Activated CD4-positive, alpha-beta T cell treated with anti-CD3 and anti-CD28 coated beads, Interleukin-10, Interleukin-2, amounts not matched to agents 100 ng/mL and 50 ng/mL, durations not matched to agents 16 hours and 8 hours (primary cell): Measurements from ENCODE around the gene NEDD9.

ENCODE experiments used
- DNase-seq: peaks from one replicate; pipeline ENCODE4 v3.0.0-alpha.2; 2020

The NEDD9 gene

GRCh38 chr6:11260249-11261038 lies 28.0 kb upstream of the NEDD9 start:
- DNase-seq = no peak

GRCh38 chr6:11258260-11259237 lies 26.1 kb upstream of the NEDD9 start:
- DNase-seq = peak; percentile 57

GRCh38 chr6:11255610-11256009 lies 23.1 kb upstream of the NEDD9 start:
- no peak for DNase-seq

- no peak for DNase-seq
These were observed 21.1 kb upstream of the NEDD9 start for GRCh38 chr6:11253594-11253993.

GRCh38 chr6:11251553-11252360 lies 19.3 kb upstream of the NEDD9 start:
- no peak for DNase-seq

- DNase-seq = no peak
These were observed 17.6 kb upstream of the NEDD9 start for GRCh38 chr6:11250108-11250507.

- DNase-seq = no peak
These were observed 16.7 kb upstream of the NEDD9 start for GRCh38 chr6:11248974-11249761.

- DNase-seq = no peak
These were observed 14.3 kb upstream of the NEDD9 start for GRCh38 chr6:11246722-11247121.

GRCh38 chr6:11245381-11246256 lies 13.2 kb upstream of the NEDD9 start:
- no peak for DNase-seq

GRCh38 chr6:11244387-11245126 lies 12.1 kb upstream of the NEDD9 start:
- no peak for DNase-seq

- no peak for DNase-seq
These were observed 11.4 kb upstream of the NEDD9 start for GRCh38 chr6:11243861-11244260.

- no peak for DNase-seq
These were observed 10.2 kb upstream of the NEDD9 start for GRCh38 chr6:11242711-11243110.

- no peak for DNase-seq
These were observed 9.3 kb upstream of the NEDD9 start for GRCh38 chr6:11241793-11242201.

GRCh38 chr6:11241154-11241792 lies 8.8 kb upstream of the NEDD9 start:
- no peak for DNase-seq

- no peak for DNase-seq
These were observed 5.5 kb upstream of the NEDD9 start for GRCh38 chr6:11237956-11238355.

GRCh38 chr6:11237428-11237827 lies 5.0 kb upstream of the NEDD9 start:
- DNase-seq = no peak

- no peak for DNase-seq
These were observed 4.4 kb upstream of the NEDD9 start for GRCh38 chr6:11236915-11237314.

GRCh38 chr6:11236076-11236750 lies 3.7 kb upstream of the NEDD9 start:
- peak; percentile 68 for DNase-seq

GRCh38 chr6:11235062-11235461 lies 2.6 kb upstream of the NEDD9 start:
- no peak for DNase-seq
